Skeletal muscle satellite cell (primary cell): Measurements from ENCODE around the gene ALDH3A1.

Source experiments
- H3K27me3 ChIP-seq: 2 replicates; pipeline ENCODE4 v1.7.0; 2013; ENCODE audit warnings: low read length; ENCODE audit not compliant: control insufficient read depth, insufficient read depth
- H3K36me3 ChIP-seq: 2 replicates; pipeline ENCODE4 v1.7.0; 2013; ENCODE audit warnings: mild to moderate bottlenecking, control low read depth, low read length; ENCODE audit not compliant: insufficient read depth
- H3K4me1 ChIP-seq: 2 replicates; pipeline ENCODE4 v1.7.0; 2013; ENCODE audit warnings: low read length; ENCODE audit not compliant: control insufficient read depth, insufficient read depth
- H3K4me2 ChIP-seq: 2 replicates; pipeline ENCODE4 v1.7.0; 2013; ENCODE audit warnings: mild to moderate bottlenecking, low read length
- H3K4me3 ChIP-seq: 2 replicates; pipeline ENCODE4 v1.7.0; 2013; ENCODE audit warnings: low read length
- H3K9ac ChIP-seq: 2 replicates; pipeline ENCODE4 v1.7.0; 2013; ENCODE audit warnings: mild to moderate bottlenecking, low read depth, low read length, moderate library complexity
- H3K9me3 ChIP-seq: replicated peaks from 2 replicates; pipeline ENCODE4 v1.7.0; 2013; ENCODE audit warnings: mild to moderate bottlenecking, control low read depth, low read length

ALDH3A1 gene

GRCh38 chr17:19736071-19736470, 12.0 kb downstream of the ALDH3A1 start:
- H3K4me3 ChIP-seq: no peak overlapping the region
- peaks cover 5% of the 10 kb centered on the region for H3K27me3 ChIP-seq
- H3K4me1 ChIP-seq: no peaks in the 10 kb centered on the region
- H3K9ac ChIP-seq: no peak overlapping the region
- H3K36me3 ChIP-seq: no peaks in the 10 kb centered on the region
- no peaks in the 10 kb centered on the region for H3K9me3 ChIP-seq
- no peak overlapping the region for H3K4me2 ChIP-seq

DNA sequence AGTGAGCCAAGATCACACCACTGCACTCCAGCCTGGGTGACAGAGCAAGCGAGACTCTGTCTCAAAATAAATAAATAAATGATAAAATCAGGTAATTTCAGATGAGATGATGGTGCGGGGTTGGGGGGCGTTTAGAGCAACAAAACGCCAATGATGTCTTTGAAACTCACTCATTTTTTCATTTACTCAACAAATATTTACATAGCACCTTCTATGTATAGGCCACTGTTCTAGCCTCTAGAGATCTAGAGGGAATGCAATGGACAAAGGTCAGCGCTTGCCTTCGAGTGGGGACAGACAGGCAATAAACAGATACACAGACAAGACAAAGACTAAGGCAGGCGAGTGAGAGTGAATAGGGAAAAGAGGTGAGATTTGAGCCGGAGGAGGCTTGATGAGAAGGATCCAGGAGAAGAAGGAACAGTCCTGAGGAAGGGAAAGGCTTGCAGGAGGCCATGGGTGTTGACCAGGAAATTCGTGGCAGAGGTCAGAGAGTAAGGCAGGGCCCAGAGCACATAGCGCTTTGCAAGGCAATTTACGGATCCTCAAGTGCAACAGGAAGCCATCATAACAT, 14.1 kb downstream of the ALDH3A1 start:
- peaks cover 5% of the 10 kb centered on the region for H3K27me3 ChIP-seq
- H3K36me3 ChIP-seq: no peaks in the 10 kb centered on the region
- no peak overlapping the region for H3K9ac ChIP-seq
- no peaks in the 10 kb centered on the region for H3K9me3 ChIP-seq
- no peaks in the 10 kb centered on the region for H3K4me1 ChIP-seq
- no peak overlapping the region for H3K4me3 ChIP-seq
- H3K4me2 ChIP-seq: no peak overlapping the region

- Histone ChIP-seq H3K4me3 (no peak overlapping the region), H3K4me2 (no peak overlapping the region), H3K36me3 (no peaks in the 10 kb centered on the region), H3K9me3 (no peaks in the 10 kb centered on the region), H3K27me3 (peaks cover 5% of the 10 kb centered on the region), H3K4me1 (peaks cover 21% of the 10 kb centered on the region), H3K9ac (no peak overlapping the region)
Observed at GRCh38 chr17:19731626-19732025, 16.5 kb downstream of the ALDH3A1 start.

DNA sequence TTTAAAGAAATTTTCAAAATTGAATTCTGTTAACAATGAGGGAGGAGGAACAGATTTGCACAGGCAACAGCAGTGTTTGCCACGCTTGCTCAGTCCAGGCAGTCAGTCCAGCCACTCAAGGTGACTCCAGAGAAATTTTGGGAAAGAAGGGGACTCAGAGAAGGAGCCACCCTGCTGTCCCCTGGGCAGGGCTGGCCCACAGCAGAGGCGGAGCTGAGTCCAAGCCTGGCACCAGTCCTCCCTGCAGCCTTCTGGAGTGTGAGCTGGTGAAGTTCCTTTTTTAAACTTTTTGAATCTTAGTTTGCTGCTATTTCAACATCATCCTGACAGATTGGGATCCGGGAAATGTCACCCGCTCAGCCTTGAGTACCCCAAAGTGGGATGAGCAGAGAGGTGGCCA, 17.3 kb downstream of the ALDH3A1 start:
- Histone ChIP-seq H3K9ac (no peak overlapping the region), H3K9me3 (no peaks in the 10 kb centered on the region), H3K4me3 (no peak overlapping the region), H3K36me3 (no peaks in the 10 kb centered on the region), H3K4me1 (peaks cover 25% of the 10 kb centered on the region), H3K27me3 (peaks cover 5% of the 10 kb centered on the region), H3K4me2 (no peak overlapping the region)

GRCh38 chr17:19729900-19730299, 18.2 kb downstream of the ALDH3A1 start:
- Histone ChIP-seq H3K4me1 (peaks cover 30% of the 10 kb centered on the region), H3K36me3 (no peaks in the 10 kb centered on the region), H3K4me2 (no peak overlapping the region), H3K4me3 (no peak overlapping the region), H3K9me3 (no peaks in the 10 kb centered on the region), H3K9ac (no peak overlapping the region), H3K27me3 (peaks cover 5% of the 10 kb centered on the region)

DNA sequence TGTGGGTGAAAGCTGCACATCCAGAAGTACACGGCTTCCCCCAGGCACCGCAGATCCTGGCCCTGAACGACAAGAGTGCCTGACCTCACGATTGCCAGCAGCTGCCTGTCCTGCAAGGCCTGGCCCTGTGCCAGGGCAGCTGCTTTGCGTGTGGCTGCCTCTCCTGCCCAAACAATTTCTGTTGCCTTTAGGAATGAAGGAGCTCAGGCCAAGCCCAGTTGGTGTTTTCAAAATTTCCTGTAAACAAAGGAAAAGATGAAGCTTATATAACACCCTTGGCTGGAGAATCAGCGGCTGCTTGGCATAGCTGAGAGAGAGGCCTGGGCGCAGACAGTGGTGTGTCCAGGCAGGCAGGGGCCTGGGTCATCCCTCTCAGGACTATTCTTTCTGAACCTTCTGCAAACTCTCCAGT, 20.0 kb downstream of the ALDH3A1 start:
- H3K27me3 ChIP-seq: peaks cover 5% of the 10 kb centered on the region
- H3K9ac ChIP-seq: peak overlapping the region; percentile 64

GRCh38 chr17:19727501-19728078, 20.5 kb downstream of the ALDH3A1 start:
- Histone ChIP-seq H3K4me2 (peak overlapping the region; percentile 18), H3K27me3 (peaks cover 5% of the 10 kb centered on the region), H3K4me3 (no peak overlapping the region), H3K4me1 (peaks cover 40% of the 10 kb centered on the region), H3K9ac (peak overlapping the region; percentile 64), H3K36me3 (no peaks in the 10 kb centered on the region), H3K9me3 (no peaks in the 10 kb centered on the region)

More for the DNA sequence above, 20.0 kb downstream of the ALDH3A1 start:
- no peaks in the 10 kb centered on the region for H3K36me3 ChIP-seq
- peak overlapping the region; percentile 18 for H3K4me2 ChIP-seq
- H3K4me1 ChIP-seq: peaks cover 40% of the 10 kb centered on the region
- H3K4me3 ChIP-seq: no peak overlapping the region
- H3K9me3 ChIP-seq: no peaks in the 10 kb centered on the region

DNA sequence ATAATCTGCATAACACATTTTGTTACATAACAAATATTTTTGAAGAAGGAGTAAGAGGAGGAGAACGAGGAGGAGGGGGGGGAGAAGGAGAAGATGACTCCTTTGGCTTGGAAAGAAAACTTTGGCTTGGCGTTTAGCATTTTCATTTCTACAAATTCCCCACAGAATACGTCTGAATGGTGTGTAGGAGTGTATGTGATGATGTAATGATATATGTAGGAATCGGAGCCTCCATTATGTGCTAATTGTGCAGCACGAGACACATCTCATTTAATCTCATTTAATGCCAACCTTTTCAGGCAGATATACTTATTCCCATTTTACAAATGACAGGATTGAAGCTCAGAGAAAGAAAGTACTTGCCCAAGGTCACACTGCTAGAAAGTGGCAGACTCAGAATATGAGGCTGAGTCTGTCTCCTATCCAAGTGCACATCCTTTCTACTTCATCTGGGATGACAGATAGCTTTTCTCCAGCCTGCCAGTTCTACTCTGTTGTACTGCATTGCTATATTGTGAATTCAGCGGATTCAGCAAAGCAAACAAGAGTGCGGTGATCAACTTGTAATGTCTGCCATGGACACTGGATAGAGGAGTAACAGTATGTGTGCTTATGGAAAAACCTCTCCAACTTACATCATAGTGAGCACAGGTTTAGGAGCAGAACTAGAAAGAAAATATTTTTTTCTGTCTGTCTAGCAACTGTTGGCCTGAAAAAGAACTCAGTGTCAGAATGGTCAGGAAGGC, 21.3 kb downstream of the ALDH3A1 start:
- H3K9ac ChIP-seq: peak overlapping the region; percentile 15
- peaks cover 40% of the 10 kb centered on the region for H3K4me1 ChIP-seq

GRCh38 chr17:19725486-19725885, 22.6 kb downstream of the ALDH3A1 start:
- Histone ChIP-seq H3K36me3 (no peaks in the 10 kb centered on the region), H3K27me3 (no peaks in the 10 kb centered on the region), H3K4me2 (peak overlapping the region; percentile 71), H3K4me3 (no peak overlapping the region), H3K9me3 (no peaks in the 10 kb centered on the region), H3K4me1 (peaks cover 40% of the 10 kb centered on the region), H3K9ac (no peak overlapping the region)

More for the DNA sequence above, 21.3 kb downstream of the ALDH3A1 start:
- peaks cover 5% of the 10 kb centered on the region for H3K27me3 ChIP-seq
- H3K4me3 ChIP-seq: no peak overlapping the region
- H3K4me2 ChIP-seq: no peak overlapping the region
- H3K9me3 ChIP-seq: no peaks in the 10 kb centered on the region
- H3K36me3 ChIP-seq: no peaks in the 10 kb centered on the region

DNA sequence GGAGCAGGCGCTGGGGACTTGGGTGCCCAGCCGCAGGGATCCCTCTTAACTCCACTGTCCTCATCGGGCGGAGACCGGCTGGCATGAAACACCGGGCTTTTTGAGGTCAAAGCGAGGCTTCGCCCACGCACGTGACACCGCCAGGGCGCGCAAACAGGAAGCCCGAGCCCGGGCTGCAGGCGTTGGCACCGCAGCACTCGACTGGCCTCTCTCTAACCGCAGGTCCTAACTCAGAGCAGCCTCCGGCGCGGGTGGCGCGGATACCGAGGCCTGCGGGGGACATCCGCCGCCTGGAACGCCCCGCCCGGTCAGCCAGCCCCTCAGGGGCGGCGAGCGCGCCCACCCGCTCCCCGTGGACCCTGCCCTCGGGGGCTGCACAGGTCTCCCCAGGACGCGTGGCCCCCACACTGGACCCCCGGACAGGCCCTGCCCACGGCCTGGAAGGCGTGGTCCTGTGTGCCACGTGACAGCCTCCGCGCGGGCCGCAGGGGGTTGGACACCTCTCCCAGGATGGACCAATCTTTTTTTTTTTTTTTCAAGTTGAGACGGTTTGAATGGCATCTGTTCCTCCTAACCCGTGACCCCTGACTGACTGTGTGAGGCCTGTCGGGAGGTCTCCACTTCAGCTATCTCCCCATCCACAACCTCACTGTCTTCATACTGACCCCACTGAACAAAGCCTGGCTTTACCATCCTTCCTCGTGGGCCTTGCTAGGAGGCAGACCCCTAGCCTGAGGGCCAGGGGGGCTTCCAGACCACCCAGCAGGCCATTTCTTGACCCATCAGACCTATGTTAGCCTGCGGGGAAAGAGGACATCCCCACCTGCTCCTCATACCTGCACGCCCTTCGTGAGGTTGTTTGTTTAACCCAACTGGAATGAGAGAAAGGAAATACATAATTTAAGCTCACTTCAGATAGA, 23.3 kb downstream of the ALDH3A1 start:
- Histone ChIP-seq H3K4me3 (peak overlapping the region; percentile 51), H3K27me3 (peaks cover 7% of the 10 kb centered on the region), H3K4me1 (peaks cover 40% of the 10 kb centered on the region), H3K4me2 (peak overlapping the region; percentile 71), H3K9me3 (no peaks in the 10 kb centered on the region), H3K9ac (peak overlapping the region; percentile 50), H3K36me3 (no peaks in the 10 kb centered on the region)

GRCh38 chr17:19723964-19724363, 24.1 kb downstream of the ALDH3A1 start:
- Histone ChIP-seq H3K27me3 (peaks cover 7% of the 10 kb centered on the region), H3K9ac (peak overlapping the region; percentile 50), H3K4me1 (peaks cover 40% of the 10 kb centered on the region), H3K9me3 (no peaks in the 10 kb centered on the region), H3K36me3 (no peaks in the 10 kb centered on the region), H3K4me3 (peak overlapping the region; percentile 51), H3K4me2 (peak overlapping the region; percentile 71)
